GM21447 (cell line): ENCODE data around the gene TREH.
A peak's percentile ranks its signal among the peaks of the same experiment; 100 is the strongest.
"Not testable (repeated sequence)": the region's sequence is repeated elsewhere in the genome, so short reads cannot be mapped to it uniquely, and the experiment has no call there.

Experiments used
- ATAC-seq: cut with Tn5 transposase; IDR thresholded peaks from one replicate; pipeline ENCODE4 v1.9.1; 2021; ENCODE audit not compliant: unreplicated experiment

TREH gene

DNA sequence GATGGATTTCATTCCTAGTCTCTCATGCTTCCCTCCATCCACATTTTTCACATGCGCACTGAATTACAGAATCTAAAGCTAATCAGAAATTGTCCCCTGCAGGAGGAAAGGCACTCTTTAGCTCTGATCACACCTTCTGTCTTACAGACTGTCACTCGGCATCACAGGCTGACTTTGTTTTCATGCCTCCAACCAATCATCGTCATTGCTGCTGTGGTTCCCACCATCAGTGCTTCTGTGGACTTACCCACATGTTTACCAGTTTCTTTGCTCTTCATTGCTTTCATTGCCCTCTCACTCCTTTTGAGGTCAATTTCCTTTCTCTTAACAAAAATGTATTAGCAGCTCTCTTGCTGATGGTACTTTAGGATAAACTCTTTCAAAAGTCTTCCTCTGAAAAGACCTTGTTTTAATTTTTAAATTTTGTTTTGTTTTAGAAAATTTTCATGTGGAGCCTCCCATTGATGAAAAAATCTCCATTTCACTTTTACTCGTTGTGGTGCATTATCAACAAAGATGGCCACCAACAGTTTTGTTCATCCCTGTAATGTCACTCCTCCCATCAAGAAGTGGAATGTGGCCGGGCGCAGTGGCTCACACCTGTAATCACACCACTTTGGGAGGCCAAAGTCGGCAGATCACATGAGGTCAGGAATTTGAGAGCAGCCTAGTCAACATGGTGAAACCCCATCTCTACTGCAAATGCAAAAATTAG lies 20.2 kb upstream of the TREH start:
- no peak for ATAC-seq

DNA sequence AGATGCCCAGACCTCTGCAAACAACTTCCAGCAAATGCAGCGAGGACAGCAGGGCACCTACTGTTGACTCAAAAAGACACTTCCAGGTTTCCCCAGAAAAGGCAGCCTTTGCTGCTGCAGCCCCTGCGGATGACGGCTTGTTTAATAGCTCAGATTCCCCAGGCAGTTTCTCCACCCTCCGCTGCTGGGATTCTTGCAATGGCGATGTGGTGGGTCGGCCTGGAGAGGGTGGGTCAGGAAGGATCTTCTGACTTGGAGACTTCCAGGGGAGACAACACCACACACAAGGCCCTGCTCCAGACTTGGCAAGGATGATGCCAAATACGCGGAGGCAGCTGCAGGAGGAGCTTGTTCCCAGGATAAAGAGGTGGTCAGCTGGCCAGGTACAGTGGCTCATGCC lies 17.9 kb upstream of the TREH start:
- no peak for ATAC-seq

DNA sequence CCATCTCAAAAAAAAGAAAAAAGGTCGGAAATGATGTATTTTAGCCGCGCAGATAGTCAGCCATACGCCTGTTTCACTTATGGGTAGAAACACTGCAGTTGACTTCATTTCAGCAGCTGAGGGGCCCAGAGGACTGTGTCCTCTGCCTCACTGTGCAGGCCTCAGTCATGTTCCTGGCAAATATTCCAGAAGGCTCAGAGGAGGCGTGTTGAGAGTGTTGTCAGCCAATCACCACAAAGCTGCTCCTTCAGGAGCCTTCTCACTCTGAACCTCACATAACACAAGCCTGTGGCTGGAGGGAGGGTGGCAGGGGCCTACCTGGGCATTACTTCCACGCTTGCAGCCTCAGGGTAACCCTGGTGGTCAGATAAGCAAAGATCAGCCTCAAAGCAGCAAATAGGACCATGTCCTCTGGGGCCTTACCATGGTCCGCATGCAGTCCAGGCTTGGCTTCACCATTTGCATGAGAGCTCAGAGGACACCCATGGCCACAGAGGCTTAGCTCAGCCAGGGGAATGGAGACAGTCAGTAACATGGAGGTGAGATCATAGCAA lies 17.3 kb upstream of the TREH start:
- no peak for ATAC-seq

DNA sequence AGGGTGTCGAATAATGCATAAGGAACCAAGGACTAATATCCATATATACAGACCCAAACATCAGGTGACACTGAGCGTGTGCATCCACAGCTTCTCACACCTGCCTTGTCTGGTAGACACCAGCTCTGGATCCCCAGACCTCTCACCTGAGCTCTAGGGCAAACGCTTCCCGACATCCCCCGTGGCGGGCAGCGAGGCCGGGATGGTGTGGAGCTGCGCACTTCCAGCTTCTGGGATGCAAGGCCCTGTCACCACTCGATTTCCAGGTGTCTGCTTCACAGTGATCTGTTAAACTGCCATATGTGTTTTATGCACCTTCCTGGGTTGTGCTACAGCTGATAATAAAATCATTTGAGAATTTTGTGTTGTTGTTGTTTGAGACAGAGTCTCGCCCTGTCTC lies 15.3 kb upstream of the TREH start:
- no peak for ATAC-seq

DNA sequence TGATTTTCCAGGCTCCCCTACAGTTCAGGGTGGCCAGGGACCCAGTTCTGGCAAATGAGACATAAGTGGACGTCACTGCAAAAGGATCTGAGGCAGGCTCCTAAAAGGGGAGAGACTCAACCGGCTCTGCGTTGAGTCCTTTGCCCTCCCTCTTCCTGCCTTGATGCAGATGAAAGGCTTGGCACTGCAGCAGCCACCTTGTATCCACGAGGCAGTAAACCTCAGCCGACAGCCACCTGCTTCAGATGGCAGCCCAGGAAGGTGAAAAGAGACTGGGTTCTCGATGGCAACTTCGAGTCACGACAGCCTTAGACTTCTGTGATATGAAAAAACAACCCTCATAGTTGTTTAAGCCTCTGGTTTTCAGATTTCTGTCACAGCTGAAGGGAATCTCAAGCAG lies 14.7 kb upstream of the TREH start:
- no peak for ATAC-seq

- ATAC-seq, result no peak
Observed at GRCh38 chr11:118691926-118692830, 12.7 kb upstream of the TREH start.

GRCh38 chr11:118690553-118691304 lies 11.3 kb upstream of the TREH start:
- ATAC-seq, result no peak

DNA sequence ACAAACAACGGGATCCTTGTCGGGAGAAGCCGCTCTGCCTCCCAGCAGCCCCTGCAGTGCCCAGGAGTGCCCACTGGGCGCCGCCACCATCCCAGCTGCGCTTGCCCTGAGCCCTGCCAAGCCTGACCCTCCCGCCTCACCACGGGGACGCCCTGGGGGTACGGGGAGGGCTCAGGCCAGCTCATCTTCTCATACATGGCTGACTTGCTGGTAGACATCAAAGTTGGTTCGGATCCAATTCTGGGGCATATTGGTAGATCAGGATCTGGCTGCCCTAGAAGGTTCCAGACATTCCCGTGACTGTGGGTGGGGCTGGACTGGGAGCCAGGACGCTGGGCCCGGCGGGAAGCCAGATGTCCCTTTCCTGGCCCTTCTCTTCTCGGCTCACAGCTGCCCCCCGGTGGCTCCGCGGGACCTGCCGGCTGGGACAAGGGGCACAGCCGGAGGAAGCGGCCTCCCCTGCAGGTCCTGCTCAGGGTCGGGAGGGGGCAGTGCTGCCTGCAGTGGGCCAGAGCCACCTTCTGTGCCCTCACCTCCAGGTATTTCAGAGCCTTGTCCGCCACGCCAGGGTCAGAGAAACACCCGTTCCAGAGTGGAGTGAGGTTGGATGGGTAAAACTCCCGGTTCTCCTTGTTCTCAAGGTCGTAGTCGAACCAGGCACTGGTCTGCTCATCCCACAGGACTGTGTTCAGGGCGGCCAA lies 10.6 kb upstream of the TREH start:
- ATAC-seq, result peak; percentile 73

GRCh38 chr11:118689503-118689851 lies 10.0 kb upstream of the TREH start:
- no peak for ATAC-seq

DNA sequence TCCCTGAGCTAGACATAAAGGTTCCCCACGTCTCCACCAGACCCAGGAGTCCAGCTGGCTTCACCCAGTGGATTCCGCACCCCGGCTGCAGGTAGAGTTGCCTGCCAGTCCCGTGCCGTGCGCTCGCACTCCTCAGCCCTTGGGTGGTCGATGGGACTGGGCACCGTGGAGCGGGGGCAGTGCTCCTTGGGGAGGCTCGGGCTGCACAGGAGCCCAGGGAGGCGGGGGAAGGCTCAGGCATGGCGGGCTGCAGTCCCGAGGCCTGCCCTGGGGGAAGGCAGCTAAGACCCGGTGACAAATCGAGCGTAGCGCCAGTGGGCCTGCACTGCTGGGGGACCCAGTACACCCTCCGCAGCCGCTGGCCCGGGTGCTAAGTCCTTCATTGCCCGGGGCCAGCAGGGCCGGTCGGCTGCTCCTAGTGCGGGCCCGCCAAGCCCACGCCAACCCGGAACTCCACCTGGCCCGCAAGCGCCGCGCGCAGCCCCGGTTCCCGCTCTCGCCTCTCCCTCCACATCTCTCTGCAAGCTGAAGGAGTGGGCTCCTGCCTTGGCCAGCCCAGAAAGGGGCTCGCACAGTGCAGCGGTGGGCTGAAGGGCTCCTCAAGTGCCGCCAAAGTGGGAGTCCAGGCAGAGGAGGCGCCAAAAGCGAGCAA lies 9.5 kb upstream of the TREH start:
- ATAC-seq, result no peak

DNA sequence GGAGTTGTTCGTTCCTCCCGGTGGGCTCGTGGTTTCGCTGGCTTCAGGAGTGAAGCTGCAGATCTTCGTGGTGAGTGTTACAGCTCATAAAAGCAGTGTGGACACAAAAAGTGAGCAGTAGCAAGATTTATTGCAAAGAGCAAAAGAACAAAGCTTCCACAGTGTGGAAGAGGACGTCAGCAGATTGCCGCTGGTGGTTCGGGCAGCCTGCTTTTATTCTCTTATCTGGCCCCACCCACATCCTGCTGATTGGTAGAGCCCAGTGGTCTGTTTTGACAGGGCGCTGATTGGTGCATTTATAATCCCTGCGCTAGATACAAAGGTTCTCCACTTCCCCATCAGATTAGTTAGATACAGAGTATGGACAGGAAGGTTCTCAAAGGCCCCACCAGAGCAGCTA lies 8.9 kb upstream of the TREH start:
- not testable (repeated sequence) for ATAC-seq

- no peak for ATAC-seq
Observed at GRCh38 chr11:118687906-118688305, 8.5 kb upstream of the TREH start.

- no peak for ATAC-seq
Observed at GRCh38 chr11:118684187-118684586, 4.7 kb upstream of the TREH start.

DNA sequence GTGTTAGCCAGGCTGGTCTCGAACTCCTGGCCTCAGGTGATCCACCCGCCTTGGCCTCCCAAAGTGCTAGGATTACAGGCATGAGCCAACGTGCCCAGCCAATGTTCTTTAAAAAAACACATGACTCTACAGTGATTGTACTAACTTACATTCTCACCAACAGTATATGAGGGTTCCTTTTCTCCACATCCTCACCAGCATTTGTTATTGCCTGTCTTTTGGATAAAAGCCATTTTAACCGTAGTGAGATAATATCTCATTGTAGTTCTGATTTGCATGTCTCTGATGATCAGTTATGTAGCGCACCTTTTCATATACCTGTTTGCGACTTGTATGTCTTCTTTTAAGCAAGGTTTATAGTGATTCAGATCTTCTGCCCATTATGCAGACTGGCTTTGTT lies 3.5 kb upstream of the TREH start:
- ATAC-seq, result not testable (repeated sequence)

DNA sequence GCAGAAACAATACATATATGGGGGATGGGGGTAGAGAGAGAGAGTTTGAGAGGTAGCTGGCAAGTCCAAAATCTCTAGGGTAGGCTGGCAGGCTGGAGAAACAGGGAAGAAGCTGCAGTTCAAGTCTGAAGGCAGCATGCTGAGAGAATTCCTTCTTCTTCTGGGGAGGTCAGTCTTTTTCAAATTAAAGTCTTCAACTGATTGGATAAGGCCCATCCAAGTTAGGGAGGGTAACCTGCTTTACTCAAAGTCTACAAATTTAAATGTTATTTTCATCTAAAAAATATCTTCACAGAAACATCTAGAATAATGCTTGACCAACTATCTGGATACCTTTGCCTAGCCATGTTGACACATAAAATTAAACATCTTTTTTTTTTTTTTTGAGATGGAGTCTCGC lies 2.9 kb upstream of the TREH start:
- no peak for ATAC-seq

GRCh38 chr11:118678908-118679307 lies 542 bp downstream of the TREH start:
- ATAC-seq, result not testable (repeated sequence)

DNA sequence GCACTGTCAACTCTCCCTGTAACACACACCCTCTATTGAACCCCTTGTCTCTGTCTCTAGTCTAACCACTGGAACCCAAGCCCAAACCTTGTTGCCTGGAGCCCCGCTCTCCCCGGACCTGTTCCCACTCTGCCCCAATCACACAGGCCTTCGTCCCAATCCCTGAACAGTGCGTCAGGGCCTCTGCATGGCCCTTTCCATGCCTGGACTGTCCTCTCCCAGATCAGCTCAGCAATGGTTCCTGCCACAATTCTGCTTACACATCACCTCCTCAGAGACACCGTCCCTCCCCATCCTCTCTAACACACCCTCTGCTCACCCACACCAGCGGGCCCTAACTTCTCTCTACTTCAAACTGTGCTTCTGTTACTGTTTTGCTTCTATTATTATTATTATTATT lies 1.5 kb downstream of the TREH start:
- no peak for ATAC-seq

DNA sequence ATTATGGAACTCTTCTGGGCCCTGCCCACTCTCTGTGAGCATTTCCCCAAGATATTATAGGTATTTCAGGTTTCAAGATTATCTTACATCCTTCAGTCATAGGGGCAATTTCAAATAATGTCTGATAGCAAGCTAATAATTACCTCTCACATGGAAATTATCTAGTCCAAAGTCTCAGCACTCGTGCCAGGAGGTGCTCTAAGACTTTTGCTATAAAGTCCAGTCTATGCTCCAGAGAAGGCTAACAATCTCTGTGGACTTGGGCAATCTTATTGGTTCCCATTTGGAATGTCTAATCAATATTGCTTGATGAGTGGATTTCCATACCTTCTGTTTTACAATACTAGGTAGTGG lies 5.4 kb downstream of the TREH start:
- ATAC-seq, result no peak

DNA sequence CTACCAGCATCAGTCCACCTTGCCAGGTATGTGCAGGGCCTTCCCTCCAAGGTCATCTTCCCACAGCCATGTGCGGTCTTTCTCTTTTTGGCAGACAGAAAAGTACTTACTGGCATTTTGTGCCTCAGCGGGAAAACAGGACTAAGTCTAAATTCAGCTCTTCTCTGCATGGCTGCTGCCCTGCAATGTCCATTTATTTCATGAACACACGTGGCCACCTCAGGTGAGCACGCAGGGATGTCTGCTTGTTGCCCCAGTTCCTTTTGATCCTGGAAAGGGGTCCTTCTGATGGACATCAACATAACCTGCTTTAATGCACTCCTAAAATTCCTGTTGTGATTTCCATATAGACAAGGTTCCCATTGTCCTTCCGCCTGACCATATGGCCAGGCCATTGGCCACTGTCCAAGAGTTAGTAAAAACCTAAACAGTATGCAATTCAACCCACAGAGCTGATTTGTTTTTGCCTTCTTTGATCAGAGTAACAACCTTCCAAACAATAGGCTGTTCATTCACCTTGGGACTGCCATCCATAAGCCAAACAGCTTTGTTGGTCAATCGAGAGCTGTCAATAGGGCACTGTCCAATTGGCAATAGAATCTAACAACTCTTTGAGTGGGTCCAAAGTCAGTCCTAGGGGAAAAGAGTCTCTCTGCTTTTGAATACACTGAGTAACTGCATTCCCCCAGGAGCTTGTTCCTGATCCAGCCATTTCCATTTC lies 5.9 kb downstream of the TREH start:
- ATAC-seq, result no peak

DNA sequence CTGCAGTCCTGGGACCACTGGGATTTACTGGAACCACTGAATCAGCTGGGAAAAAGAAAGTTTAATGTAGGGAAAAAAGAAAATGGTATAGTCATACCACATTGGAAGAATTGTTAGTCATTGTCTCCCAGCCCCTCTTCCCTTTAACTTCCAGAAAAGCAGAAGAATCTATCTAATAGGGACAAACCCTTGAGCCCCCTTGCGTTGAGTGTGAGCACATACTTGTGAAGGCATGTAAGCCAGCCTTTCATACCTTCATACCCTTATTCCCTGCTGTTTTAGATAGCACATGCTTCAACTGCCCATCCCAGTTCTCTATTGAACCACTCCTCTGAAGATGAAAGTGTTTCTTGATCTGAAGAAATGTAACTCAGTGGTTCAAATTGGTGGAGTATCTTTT lies 6.6 kb downstream of the TREH start:
- no peak for ATAC-seq
